HG02763 (cell line): Measurements from ENCODE around the gene EPHA2.
"Not testable (repeated sequence)": the region's sequence is repeated elsewhere in the genome, so short reads cannot be mapped to it uniquely, and the experiment has no call there.

ENCODE experiments used
- ATAC-seq: cut with Tn5 transposase; IDR thresholded peaks from one replicate; pipeline ENCODE4 v1.9.1; 2021; ENCODE audit warnings: mild to moderate bottlenecking, moderate library complexity; ENCODE audit not compliant: unreplicated experiment

Gene EPHA2

DNA sequence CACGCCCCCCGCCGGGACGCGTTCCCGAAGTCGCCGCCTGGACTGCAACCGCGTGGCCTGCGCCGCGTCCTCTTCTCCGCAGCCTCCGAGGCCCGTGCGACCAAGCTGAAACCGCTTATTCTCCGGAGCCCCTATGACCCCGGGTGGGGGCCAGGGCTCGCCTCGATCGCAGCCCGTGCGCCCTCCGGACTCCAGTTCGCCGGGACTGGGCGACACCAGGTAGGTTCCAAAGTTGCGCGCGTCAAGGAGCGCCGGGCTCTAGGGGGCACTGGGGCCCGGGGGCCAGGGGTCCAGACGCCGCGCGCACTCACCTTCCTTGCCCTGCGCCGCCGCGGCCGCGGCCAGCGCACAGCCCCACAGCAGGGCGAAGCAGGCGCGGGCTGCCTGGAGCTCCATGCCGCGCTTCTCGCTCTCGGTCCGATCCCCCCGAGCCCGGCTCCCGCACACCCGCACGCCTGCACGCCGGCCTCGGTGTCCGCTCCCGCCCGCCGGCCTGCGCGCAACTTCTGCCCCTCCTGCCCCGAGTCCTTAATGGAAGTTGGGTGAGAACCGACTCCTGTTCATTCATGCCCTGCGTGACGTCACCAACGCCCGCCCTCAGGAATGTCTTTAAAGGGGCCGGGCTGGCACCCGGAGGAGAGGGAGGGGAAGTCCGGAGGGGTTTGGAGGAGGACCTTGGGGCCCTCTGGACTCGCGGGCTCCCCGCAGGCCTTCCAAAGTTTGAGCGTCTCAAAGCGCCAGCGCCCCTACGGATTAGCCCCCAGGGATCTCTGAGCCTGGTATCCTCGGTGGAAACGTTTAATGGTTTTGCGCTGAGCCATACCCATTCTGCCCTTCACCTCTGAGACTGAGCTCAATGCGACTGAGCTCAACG, at the start of gene EPHA2:
EPHA2 (minus strand) TSS at position 533 of the 874 bp plus-strand sequence; CDS start at position 396, 137 bp downstream.
- no peak for ATAC-seq

DNA sequence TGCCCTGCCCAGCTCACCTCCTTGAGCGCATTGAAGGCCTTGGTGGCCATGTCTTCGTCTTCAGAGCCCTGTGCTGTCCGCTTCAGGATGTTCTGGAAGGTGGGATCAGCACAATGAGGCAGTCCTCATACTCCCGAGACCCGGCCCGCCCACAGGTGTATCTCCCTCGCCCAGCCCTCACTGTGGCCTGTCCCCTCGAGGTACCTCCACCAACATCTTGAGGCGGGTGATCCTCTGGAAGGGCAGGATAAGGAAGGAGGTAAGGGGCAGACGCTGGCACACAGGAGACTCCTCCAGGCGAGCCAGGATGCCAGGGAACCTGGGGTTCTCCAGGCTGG, 49.4 kb upstream of the EPHA2 start:
- no peak for ATAC-seq

DNA sequence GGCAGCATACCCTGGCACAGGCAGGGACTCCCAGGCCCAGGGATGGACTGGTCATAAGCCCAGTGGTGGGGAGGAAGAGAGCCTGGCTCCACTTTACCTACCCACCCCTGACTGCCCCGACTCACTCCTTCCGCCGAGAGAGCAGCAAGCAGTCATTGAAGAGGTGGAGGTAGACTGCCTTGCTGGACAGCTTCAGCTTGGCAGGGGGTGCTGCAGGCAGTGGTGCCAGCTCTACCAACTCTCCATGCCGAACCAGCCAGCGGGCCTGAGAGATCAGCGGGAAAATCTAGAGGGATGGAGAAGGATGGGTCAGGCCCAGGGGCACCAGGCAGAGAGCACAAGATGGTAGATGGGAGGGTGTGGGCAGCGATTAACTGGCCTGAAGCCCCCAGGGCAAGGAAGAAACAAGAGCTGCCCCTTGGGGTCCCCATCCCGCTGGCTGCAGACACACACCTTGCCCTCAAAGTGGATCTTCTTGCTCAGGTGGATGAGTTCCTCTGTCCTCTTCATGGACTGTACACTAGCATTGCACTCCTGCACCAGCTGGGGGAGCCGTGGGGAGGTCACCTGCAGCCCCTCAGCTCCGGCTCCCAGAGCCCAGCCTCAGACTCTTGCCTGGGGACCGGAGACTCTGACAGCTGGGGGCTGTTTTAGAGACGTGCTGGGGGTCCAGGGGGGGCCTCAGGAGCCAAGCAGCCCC, 48.9 kb upstream of the EPHA2 start:
- no peak for ATAC-seq

DNA sequence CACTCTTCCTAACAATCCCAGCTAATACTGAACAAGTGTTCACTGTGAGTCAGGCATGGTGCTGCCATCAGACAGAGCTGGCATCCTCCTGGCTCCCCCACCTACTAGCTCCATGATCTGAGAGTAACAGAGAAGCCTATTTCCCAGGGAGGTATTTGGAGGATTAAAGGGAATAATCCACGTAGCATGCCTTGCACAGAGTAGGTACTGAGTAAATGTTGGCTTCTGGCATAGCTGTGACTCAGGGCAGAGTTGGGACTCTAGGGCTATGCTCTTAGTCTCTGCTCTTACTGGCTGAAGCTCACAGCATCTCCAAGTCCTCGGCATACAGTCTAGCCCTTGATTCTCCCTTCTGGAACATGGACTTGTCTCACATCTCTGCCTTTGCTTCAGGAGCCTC, 48.3 kb upstream of the EPHA2 start:
- no peak for ATAC-seq

DNA sequence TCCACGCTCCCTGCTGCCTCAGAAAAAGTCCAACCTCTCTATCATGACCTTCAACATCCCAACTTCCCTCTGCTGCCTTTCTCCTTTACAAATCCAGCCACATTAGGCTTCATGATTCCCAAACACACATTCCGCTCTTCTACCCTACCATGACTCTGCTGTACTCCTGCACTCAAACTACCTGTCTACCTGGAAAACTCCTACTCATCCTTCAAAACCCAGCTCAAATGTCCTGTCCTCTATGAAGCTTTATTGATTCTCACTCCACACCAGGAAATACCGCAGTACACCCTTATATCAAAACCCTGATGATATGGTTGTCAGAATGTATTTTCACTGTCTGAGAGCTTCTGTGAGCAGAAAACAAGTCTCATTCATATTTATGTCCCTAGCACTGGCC, 47.7 kb upstream of the EPHA2 start:
- ATAC-seq, result no peak

DNA sequence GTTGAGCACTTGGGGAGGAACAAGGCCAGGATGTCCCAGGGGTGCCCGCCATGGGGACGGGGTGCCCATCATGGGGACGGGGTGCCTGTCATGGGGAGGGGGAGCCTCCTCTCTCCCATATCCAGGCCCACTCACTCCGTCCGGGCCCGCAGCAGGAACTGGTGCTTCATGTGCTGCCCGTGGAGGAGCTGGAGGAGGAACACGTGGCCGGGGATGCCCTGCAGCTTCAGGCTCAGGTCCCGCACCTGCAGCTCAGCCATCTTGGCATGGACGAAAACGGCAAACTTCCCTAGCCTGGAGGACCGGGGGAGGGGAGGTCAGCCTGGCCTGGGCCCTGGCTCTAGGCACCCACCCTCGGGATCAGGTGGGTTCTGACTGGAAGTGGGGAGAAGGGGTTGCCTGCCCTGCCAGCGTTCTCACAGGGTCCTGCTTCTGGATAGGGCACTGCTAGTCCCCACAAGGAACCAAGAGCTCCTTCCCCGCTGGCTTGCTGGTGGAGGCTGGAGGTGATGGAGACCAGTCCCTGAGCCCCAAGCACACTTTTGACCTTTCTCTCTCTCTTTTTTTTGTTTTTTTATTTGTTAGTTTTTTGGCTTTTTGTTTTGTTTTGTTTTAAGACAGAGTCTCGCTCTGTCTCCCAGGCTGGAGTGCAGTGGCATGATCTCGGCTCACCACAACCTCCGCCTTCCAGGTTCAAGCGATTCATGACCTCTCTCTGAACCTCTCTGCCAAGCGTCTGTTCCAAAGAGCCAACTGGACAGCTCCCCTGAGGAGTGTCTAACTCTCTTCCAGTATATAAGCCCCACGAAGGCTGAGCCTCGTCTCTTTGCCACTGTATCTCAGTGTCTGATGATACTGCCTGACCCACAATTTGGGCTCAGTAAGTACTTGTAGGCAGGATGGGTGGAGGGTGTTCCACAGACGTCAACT, 46.7 kb upstream of the EPHA2 start:
- ATAC-seq, result no peak

DNA sequence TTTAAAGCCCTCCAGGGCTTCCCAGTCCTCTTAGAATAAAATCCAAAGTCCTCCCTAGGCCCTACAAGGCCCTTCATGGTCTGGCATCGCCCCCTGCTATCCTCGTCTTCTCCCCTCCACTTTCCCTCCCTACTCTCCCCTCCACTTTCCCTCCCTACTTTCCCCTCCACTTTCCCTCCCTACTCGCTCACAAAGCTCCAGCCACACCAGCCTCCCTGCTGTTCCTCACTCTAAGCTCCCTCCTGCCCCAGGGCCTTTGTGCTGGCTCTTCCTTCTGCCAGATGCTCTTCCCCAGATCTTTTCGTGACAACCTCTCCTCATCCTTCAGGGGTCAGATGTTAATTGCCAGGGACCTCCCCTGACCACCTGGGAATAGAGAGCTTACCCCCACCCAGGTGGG, 43.8 kb upstream of the EPHA2 start:
- ATAC-seq, result no peak

DNA sequence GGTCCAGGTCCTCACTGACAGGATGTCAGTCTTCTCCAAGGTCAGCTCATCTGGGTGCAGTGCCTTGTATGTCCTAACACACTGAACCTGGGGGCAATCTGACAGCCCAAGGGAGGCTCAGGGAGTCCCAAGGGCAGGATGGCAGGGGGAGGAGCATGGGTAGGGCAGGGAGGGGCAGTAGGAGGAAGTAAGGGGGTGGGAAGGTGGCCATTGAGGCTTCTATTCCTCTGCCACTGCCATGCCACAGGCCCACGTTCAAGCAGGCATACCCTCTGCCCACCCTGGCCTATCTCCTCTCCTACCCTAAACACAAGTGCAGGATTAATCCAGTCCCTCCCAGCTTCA, 43.3 kb upstream of the EPHA2 start:
- ATAC-seq, result no peak

DNA sequence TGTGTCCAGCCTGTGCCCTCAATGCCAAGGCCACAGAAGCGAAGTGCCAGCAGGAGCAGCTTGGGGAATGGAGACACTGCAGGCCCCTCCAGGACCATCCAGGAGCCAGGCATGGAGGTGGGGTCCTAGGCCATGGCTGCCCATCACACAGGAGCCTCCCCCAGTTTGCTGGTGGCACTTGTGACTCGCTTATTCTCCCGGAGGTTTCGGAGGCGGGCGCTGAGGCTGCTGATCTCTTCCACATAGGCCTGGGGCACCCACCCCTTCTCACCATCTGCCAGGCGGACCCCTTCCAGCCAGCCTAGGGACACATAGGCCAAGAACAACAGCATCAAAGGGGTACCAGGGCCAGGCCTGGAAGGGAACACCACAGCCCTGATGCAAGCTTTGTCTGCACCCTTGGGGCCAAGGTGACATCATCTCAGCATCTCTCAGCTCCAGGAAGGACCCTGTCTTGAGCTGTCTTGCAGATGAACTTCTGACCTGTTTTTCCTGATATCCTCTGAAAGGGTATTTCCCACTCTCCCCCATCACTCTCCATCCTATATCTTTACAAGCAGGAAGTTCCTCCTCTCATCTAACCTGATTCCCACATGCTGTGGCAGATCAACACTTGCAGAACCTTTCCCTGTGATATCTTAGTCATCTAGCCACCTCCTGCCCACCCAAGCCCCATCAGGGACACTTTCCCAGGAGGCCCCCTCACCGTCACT, 42.7 kb upstream of the EPHA2 start:
- ATAC-seq, result no peak

DNA sequence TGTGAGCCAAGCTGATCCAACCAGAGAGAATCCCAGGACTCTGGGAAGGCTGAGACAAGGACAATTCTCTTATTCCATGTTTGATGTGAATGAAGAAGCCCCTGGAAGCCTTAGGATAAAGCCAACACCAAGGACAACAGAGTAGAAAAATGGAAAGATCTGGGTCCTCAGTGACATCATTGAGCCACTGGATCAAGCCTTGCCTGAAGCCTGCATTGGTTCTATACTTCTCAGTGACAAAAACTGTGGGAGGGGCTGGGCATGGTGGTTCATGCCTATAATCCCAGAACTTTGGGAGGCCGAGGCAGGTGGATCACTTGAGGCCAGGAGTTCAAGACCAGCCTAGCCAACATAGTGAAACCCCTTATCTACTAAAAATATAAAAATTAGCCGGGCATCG, 41.0 kb upstream of the EPHA2 start:
- ATAC-seq, result no peak

DNA sequence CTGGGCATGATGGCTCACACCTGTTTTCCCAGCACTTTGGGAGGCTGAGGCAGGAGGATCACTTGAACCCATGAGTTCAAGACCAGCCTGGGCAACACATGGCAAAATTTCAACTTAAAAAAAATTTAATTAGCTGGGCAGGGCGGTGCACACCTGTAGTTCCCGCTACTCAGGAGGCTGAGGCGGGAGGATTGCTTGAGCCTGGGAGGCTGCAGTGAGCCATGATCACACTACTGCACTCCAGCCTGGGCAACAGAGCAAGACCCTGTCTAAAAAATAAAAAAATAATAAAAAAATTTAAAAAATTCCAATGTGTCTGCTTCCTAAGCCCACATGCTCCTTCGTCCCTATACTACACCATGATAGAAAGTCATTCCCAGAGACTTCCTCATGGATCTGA, 40.3 kb upstream of the EPHA2 start:
- not testable (repeated sequence) for ATAC-seq

DNA sequence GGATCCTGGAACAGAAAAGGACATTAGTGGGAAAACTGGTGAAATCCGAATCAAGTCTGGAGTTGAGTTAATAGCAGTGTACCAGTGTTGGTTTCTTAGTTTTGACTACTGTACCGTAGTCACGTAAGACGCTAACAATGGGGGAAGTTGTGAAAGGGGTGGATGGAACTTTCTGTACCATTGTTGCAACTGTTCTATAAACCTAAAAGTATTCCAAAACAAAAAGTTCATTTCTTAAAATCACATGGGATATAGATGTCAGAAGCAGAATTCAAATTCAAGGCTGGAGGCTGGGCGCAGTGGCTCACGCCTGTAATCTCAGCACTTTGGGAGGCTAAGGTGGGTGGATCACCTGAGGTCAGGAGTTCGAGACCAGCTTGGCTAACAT, 39.6 kb upstream of the EPHA2 start:
- ATAC-seq, result no peak

DNA sequence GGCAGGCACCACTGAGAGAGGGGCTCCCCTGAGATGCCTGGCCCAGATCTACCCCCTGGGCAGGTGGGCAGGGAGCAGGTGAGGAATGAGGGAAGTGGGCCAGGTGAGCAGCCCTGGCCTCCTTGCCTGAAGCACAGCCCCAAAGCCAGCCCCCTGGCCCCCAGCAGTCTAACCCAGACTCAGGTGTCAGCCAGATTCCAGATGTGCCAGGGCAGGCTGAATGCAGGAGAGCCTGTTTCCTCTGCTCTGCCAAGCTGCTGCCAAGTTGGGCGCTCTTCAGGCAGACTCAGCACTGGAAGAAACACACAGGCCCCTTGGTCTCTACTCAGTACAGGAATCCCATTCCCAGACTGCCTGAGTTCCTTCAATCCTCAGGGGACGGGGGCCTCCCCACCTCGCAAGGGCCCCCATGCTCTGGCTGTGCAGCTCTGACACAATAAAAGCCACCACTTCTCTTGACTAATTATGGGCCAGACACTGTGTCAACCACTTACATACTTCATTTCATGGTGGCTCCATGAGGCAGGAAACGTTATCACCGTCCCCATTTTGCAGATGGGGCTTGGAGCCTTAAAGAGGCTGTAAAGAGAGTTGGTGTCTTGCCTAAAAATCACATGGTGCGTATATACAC, 36.2 kb upstream of the EPHA2 start:
- ATAC-seq, result no peak

DNA sequence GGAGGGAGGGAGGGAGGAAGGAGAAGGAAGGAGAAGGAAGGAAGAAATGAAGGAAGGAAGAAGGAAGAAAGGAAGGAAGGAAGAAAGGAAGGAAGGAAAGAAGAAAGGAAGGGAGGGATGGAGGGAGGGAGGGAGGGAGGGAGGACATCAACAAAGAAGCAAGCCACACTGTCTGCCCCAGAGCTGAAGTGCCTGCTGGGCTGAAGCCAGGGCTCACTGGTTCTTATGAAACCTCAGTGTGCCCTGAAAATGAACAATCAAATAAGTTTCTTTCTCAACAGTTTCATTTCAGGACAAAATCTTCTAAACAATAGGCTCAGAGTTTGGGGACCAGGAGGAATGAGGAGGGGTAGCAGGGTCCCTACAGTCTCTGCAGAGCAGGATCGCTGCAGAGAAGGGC, 35.4 kb upstream of the EPHA2 start:
- no peak for ATAC-seq

DNA sequence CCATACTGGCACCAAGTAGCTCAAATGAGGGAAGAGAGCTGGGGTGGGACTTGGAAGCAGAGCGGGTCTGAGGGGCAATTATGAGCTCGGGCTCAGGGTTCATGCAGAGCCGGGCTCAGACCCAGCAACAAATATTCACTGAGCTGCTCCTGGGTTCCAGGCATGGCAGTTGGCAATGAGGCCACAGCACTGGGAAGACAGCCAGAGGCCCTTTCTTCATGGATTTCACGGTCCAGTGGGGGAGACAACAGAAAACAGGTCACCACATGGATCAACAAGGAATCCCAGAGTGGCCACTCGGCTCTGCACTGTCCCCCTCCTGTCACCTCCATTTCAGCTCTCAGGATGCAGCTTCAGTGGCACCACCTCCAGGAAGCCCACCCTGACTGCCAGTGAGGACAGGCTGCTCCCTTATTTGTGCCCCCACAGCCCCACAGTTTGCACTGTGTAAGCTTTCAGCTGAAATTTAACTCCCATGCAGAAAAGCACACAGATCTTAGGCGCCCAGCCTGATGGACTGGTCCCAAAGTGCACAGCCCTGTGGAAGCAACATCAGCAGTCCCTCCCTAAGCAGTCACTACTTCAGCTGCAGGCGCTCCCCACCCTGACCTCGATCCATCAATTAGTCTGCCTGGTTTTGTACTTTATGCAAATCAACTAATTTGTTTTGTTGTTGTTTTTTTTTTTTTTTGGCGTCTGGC, 34.2 kb upstream of the EPHA2 start:
- ATAC-seq, result no peak

DNA sequence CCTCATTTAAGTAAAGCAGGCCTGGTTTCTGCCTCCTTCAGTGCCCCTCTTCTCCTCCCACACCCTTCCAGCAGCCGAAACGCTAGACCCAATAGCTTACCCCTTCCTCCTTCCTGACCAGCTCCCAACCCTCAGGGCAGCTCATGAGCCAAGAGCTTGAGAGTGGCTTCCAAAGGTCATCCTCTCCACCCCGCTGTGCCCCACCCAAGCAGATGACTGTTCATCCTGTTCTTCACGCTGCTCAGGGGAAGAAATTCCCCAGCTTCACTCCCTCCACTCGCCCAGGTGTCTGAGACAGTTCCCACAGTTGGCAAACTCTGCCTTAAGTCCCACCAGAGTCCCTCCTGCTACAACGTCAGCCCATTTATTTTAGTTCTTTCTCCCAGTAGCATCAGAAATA, 33.1 kb upstream of the EPHA2 start:
- no peak for ATAC-seq

DNA sequence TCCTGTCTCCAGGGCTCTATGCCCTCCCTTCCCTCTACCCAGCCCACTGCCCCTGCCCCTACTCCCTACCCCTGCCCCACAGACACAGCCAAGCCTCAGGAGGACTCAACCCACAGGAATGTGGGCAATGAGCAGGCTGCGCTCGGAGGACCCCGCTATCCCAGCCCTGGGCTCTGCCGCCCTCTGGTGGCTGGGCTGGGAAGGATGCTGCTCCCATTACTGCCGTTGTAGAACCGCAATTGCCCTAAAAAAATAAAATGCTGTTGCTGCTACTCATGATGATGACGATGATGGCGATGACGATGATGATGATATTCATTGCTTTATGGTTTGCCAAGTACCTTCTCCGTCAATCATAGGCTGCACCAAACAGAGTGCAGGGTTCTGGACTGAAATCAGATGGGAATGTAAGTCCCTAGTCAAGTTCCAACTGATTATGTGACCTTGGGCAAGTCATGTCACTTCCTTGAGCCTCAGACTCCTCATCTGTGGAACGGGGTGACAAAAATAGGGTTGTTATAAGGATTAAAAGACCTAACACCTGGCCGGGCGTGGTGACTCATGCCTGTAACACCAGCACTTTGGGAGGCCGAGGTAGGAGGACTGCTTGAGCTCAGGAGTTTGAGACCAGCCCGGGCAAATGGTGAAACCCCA, 32.0 kb upstream of the EPHA2 start:
- no peak for ATAC-seq

DNA sequence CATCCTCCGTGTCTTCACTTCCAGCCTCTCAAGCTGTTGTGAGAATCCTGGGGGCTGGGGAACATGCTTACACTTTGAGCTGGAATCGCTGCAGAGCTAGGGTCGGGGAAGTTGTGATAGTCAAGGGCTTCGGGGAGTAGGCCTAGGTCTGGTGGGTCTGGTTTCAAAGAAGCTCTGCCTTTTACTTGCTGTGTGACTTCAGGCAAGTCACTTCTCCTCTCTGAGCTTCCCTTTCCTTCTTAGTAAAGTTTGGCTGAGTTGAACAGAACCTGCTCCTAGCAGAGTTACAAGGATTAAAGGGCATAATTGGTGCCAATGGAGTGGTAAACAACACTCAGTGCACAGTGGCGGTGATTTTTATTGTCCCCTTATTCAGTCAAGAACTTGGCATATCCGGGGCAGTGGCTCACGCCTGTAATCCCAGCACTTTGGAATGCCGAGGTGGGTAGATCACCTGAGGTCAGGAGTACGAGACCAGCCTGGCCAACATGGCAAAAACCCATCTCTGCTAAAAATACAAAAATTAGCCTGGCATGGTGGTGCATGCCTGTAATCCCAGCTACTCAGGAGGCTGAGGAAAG, 30.9 kb upstream of the EPHA2 start:
- no peak for ATAC-seq
